Rectal smooth muscle tissue (tissue), 1 donor: ENCODE data around the gene TRIM52.
"Not testable (repeated sequence)": the region's sequence is repeated elsewhere in the genome, so short reads cannot be mapped to it uniquely, and the experiment has no call there.

Experiments
- H3K27ac ChIP-seq: one replicate; pipeline ENCODE4 v1.7.0; 2013; ENCODE audit warnings: low read depth, low read length, inconsistent platforms
- H3K27me3 ChIP-seq: one replicate; pipeline ENCODE4 v1.7.0; 2013; ENCODE audit warnings: low read length; ENCODE audit not compliant: control insufficient read depth, insufficient read depth
- H3K36me3 ChIP-seq: one replicate; pipeline ENCODE4 v1.7.0; 2013; ENCODE audit warnings: low read length; ENCODE audit not compliant: control insufficient read depth, insufficient read depth
- H3K4me1 ChIP-seq: one replicate; pipeline ENCODE4 v1.7.0; 2013; ENCODE audit warnings: low read length; ENCODE audit not compliant: control insufficient read depth, insufficient read depth
- H3K4me3 ChIP-seq: one replicate; pipeline ENCODE4 v1.7.0; 2013; ENCODE audit warnings: low read length
- H3K9ac ChIP-seq: one replicate; pipeline ENCODE4 v1.7.0; 2013; ENCODE audit warnings: low read length

Gene TRIM52

DNA sequence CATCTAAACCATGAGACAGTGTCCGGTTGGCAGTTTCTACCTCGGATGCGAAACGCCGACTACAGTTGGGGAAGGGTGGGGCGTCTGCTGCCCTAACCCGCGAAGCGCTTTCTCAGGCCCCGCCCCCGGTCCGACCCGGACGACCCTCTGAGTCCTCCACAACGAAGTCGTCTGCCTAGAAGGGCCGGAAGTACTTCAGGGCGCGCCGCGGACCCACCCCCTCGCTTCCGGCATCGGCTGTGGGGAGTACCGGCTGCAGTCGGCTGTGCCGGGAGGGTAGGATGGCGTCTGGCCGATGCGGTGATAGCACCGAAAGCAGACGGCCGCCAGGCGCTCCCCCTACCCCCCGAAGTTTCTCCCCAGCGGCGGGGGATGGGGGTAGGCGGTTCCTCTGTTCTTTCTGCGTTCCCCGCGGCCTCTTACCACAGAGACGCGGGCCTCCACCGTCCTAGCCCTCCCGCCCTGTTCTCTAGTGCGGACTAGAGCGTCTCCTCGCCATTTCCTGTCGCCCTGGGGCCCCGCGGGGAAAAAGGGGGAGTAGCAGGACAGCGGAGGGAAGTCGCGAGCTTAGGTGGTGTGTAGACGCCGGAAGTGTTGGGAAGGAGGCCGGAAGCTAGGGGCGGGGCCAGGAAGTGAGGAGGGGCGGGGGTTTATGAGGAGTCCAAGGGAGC is 37.8 kb downstream of the TRIM52 start, which contains the start of gene TRIM41:
TRIM41 (plus strand) TSS at position 224 of the 671 bp plus-strand sequence. CDS start 719 bp downstream, outside the sequence.
- peak within 1 kb of the TSS; percentile 77 for H3K9ac ChIP-seq
- peak within 1 kb of the TSS; percentile 86 for H3K4me3 ChIP-seq
- no peaks in the 10 kb centered on the region for H3K36me3 ChIP-seq
- no peaks in the 10 kb centered on the region for H3K4me1 ChIP-seq
- peak within 1 kb of the TSS; percentile 88 for H3K27ac ChIP-seq
- no peaks in the 10 kb centered on the region for H3K27me3 ChIP-seq

DNA sequence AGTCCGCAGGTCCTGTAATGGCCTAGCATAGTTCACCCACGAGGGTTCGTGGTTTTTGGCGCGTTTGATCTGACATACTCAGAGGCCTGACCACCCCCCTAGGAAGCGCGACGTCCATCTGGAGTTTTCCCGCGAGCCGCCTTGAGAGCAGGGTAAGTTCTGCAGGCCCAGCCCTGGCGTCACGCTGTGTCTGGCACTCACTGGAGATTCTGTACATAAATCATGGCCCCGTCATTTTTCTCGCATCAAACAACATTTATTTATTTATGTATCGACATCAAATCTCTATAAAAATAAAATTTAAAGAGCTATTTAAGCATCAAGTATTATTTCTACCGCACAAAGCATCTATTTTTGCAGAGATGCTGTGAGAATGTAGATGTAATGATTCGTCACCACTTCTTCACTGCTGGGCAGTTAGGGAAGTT is 38.3 kb downstream of the TRIM52 start:
- H3K27me3 ChIP-seq = no peaks in the 10 kb centered on the region
- no peaks in the 10 kb centered on the region for H3K36me3 ChIP-seq
- peak overlapping the region; percentile 77 for H3K9ac ChIP-seq
- H3K27ac ChIP-seq = peak overlapping the region; percentile 88
- peak overlapping the region; percentile 86 for H3K4me3 ChIP-seq
- H3K4me1 ChIP-seq = no peaks in the 10 kb centered on the region

DNA sequence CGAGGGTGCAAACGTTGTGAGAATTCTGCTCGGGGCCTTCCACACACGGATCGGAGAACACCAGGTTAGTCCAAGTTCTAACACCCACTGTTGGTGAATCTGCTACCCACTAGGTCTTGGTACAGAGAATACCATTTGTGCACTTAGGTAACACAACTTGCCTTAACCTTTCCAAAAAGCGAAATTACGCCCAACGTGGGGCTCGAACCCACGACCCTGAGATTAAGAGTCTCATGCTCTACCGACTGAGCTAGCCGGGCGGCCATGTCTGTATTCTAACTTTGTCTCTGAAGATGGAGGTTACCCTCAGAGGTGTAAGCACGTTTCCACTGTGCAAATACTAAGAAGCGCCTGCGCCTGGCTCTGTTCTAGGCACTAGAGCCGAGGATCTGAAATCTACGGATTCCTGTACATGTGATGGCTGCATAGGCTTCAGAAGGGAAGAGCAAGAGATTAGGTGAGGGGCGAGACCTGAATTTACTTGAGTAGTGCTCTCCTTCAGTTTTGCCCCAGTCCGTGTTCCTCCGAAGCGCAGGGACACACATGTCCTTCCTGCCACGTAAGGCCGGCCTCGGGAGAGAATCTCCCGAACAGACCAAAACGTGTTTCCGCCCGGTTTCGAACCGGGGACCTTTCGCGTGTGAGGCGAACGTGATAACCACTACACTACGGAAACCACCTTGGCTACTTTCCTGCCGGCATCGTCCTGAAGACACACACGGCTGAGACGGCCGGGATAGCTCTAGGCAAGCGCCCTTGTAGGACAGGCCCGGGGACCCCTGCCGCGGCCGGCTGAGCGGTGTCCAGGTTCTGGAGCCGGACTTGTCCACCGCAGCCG is 38.9 kb downstream of the TRIM52 start:
- no peaks in the 10 kb centered on the region for H3K27me3 ChIP-seq
- peak overlapping the region; percentile 77 for H3K9ac ChIP-seq
- H3K4me1 ChIP-seq = no peaks in the 10 kb centered on the region
- H3K4me3 ChIP-seq = peak overlapping the region; percentile 86
- H3K36me3 ChIP-seq = no peaks in the 10 kb centered on the region
- peak overlapping the region; percentile 88 for H3K27ac ChIP-seq

DNA sequence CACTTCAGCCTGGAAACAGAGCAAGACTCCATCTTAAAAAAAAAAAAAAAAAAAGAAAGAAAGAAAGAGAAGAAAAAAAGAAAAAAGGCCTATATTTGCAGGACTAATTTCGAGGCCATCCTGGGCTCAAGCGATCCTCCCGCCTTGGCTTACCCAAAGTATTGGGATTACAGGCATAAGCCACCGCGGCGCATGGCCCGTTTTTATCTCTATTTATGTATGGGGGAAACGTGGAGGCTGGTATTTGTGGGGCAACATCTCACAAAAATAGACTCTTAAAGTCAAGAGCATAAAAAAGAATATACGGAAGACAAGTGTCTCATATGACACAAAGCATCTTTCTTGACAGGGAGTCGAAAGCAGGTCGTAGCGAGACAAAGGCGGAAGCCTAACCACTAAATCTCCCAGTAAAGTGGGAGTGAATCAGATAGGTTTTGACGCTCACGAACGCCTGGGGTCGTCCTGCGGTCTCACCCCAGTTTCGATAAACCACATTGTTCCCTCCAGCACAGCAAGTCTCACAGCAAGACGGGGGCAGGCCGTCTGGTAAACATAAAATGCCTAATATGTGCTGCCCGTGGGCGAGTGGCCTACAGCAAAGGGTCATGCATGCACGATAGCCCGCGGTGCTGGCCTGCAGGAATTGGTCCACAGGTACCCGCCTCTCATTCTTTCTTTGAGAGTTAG is 39.7 kb downstream of the TRIM52 start:
- H3K4me3 ChIP-seq = no peak overlapping the region
- H3K9ac ChIP-seq = no peak overlapping the region
- H3K27ac ChIP-seq = no peak overlapping the region
- H3K27me3 ChIP-seq = no peaks in the 10 kb centered on the region
- H3K36me3 ChIP-seq = no peaks in the 10 kb centered on the region
- H3K4me1 ChIP-seq = peaks cover 5% of the 10 kb centered on the region

DNA sequence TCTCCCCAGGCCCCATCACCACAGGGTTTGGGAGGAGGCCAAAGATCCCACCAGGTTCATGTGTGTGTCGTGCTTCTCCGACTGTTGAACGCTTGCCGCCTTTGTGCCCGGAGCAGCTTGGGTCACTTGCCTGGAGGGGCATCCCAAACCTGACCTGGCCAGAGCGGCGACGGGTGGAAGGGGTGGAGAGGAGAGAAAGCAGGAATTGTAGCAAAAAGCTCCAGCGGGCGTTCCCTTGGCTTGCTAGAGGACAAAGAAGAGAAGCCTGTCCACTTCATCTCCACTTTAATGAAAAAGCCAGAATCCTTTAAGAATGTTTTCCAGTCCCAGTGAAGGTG is 40.8 kb downstream of the TRIM52 start:
- Histone ChIP-seq H3K36me3 (no peaks in the 10 kb centered on the region), H3K4me1 (peaks cover 5% of the 10 kb centered on the region), H3K27me3 (no peaks in the 10 kb centered on the region), H3K27ac (no peak overlapping the region), H3K9ac (no peak overlapping the region), H3K4me3 (no peak overlapping the region)

DNA sequence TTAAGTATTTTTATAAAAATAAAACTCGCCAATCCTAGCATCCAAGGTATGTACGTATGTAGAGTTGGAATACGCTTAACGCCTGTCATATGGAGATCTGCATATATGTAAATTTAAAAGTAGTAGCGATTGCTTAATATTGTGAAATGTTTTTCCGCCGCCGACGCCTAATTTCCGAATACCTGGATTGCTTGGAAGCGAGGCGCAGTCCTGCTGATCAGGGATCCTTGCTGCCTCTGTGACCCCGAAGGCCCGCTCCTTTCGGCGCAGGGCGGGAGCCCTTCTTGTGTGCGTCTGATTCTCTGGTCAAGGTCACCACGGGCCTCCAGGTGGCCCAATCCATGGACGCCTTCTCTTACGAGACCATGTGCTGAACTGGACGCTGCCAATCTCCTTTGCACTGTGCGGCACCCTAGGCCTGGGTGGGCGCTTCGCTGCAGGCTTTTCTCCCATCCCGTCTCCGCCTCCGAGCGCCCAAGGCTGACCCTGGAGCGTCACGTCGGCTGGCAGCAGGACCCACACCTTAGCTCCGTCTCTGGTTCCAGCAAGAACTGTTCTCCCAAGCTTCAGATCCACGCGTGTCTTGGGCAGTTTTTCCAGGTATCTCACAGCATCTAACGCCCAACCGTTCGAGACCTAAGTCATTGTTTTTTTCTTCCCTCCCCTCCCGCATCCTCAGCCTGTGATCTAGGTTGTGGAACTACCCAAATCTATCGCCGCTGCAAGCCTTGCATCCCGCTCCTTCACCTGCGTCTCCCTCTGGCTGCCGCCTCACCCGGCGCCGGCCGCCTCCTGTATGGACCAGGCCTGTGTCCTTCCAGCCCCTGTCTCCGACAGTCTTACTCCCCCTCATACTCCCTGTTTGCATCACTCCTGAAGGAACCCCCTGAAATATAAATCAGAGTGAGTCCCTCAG is 41.4 kb downstream of the TRIM52 start:
- no peaks in the 10 kb centered on the region for H3K36me3 ChIP-seq
- no peak overlapping the region for H3K9ac ChIP-seq
- no peak overlapping the region for H3K27ac ChIP-seq
- H3K4me3 ChIP-seq = no peak overlapping the region
- no peaks in the 10 kb centered on the region for H3K27me3 ChIP-seq
- peaks cover 5% of the 10 kb centered on the region for H3K4me1 ChIP-seq

DNA sequence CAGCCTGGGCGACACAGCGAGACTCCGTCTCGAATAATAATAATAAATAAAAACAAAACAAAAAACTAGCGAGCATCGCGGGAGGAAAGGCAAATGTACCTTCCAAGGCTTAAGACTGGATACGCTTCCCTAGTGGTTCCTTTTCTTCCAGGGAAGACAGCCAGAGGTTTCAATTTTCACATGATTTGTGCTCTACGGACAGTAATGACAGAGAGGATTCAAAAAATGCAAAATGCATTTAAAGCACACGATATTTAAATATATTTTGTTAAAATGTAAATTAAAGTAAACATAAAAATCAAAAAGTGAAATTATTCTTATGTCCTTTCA is 42.2 kb downstream of the TRIM52 start:
- Histone ChIP-seq H3K27me3 (no peaks in the 10 kb centered on the region), H3K36me3 (no peaks in the 10 kb centered on the region), H3K9ac (no peak overlapping the region), H3K4me3 (no peak overlapping the region), H3K4me1 (peaks cover 5% of the 10 kb centered on the region), H3K27ac (no peak overlapping the region)

DNA sequence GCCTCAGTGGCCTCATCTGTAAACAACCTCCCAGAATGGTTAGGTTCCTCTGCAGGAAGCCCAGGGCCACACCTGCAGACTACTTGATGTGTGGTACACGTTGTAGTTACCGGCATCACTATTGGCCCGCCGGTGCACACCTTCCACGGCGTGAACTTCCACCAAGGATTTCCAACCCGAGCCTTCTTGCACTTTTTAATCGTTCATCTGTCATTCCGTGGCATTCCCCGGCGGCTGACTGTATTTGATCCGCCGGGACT is 43.2 kb downstream of the TRIM52 start:
- Histone ChIP-seq H3K4me1 (peaks cover 5% of the 10 kb centered on the region), H3K36me3 (no peaks in the 10 kb centered on the region), H3K27me3 (no peaks in the 10 kb centered on the region), H3K4me3 (peak overlapping the region; percentile 66), H3K9ac (no peak overlapping the region), H3K27ac (no peak overlapping the region)

DNA sequence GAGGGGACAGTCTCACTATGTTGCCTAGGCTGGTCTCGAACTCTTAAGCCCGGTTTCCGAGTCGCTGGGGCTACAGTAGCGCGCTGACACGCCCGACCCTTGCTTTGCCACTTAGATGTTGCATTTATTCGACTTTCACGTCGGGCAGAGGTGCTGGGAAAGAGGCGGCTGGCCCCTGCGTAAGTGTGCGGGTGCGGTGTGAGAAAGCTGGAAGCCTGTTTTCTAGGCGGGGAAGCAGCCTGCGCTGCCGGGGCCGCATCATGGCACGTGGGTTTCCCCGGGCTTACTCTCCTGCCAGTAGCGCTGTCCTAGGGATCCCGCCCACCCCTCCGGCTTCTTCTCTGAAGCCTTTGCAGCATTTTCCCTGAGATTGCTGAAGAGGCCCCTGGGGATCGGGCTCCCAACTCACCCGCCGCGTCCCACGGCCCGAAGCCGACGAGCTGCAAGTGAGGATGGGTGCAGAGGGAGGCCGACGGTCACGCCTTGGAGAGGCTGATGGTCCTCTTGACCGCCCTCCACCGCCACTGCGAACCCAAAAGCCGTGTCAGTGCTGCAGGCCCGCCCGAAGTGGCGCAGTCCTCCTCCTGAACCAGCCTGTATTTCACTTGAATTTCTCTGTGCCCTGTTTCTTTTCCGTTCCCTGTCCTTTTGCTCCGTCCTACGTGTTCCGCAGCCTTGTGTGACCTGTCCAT is 43.7 kb downstream of the TRIM52 start:
- no peaks in the 10 kb centered on the region for H3K36me3 ChIP-seq
- no peaks in the 10 kb centered on the region for H3K27me3 ChIP-seq
- H3K27ac ChIP-seq = no peak overlapping the region
- no peak overlapping the region for H3K9ac ChIP-seq
- H3K4me3 ChIP-seq = peak overlapping the region; percentile 66
- H3K4me1 ChIP-seq = peaks cover 5% of the 10 kb centered on the region

DNA sequence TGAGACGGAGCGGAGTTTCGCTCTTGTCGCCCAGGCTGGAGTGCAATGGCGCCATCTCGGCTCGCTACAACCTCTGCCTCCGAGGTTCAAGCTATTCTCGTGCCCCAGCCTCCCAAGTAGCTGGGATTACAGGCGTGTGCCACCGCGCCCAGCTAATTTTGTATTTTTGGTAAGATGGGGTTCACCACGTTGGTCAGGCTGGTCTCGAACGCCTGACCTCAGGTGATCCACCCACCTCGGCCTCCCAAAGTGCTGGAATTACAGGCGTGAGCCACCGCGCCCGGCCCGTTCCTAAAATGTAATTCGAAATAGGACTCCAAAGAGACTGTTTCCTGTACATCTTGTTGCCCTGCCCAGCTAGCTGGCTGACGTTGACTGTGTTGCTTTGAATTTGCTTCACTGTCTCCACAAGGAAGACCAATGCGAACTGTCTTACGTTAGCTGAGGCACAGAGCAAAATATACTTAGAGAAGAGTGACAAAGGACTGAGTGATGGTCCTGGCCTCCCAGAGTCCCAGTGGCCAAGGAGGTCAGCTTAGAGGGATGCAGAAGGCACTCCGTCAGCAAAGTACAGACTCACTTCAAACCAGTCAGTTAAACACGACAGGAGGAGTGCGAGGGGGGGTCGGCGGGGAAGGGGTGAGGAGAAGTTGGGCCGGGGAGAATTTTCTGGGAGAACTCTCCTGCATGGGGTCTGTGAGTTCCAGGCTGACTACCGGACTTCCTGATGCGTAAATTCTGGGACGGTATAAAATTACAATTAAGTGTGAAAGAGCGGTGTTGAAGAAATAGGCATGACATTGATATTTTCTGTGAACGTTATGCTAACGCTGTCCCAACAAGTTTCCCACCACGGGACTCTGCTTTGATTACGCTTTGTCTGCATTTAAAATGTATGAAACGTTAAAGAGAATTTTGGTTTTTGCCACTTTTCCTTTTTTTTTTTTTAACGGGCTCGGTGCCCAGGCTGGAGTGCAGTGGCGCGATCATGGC is 44.6 kb downstream of the TRIM52 start:
- no peaks in the 10 kb centered on the region for H3K27me3 ChIP-seq
- H3K4me3 ChIP-seq = peak overlapping the region; percentile 44
- H3K36me3 ChIP-seq = no peaks in the 10 kb centered on the region
- H3K9ac ChIP-seq = peak overlapping the region; percentile 60
- H3K4me1 ChIP-seq = peaks cover 5% of the 10 kb centered on the region
- no peak overlapping the region for H3K27ac ChIP-seq

DNA sequence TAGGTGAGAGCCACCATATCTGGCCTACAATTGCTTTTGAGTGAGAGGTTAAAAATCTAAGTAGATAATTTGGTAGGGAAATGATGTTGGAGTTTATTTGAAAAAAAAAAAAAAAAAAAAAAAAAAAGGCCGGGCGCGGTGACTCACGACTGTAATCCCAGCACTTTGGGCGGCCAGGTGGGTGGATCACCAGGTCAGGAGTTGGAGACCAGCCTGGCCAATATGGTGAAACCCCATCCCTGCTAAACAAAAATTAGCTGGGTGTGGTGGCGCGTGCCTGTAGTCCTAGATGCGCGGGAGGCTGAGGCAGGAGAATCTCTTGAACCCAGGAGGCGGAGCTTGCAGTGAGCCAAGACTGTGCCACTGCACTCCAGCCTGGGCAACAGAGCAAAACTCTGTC is 46.7 kb downstream of the TRIM52 start:
- H3K27me3 ChIP-seq, H3K9ac ChIP-seq, H3K27ac ChIP-seq, H3K36me3 ChIP-seq, H3K4me1 ChIP-seq, H3K4me3 ChIP-seq: not testable (repeated sequence)
